Progenitor cell of endocrine pancreas (in vitro differentiated cells): ENCODE results near the gene HNMT. TPM values are rescaled to one million over a fixed set of nuclear protein-coding genes. Genes with fewer than 3 reads are reported as not detected.
"Not testable (repeated sequence)": the region's sequence is repeated elsewhere in the genome, so short reads cannot be mapped to it uniquely, and the experiment has no call there.

Source experiments
- DNase-seq: peaks from one replicate; pipeline ENCODE4 v3.0.0; 2021; ENCODE audit warnings: low spot score; ENCODE audit not compliant: unreplicated experiment
- H3K27ac Mint-ChIP-seq: 2 replicates; pipeline ENCODE4 v1.8.0; 2021; ENCODE audit warnings: mild to moderate bottlenecking, moderate library complexity, mixed read lengths
- H3K27me3 Mint-ChIP-seq: 2 replicates; pipeline ENCODE4 v1.8.0; 2021; ENCODE audit warnings: mixed read lengths
- H3K36me3 Mint-ChIP-seq: 2 replicates; pipeline ENCODE4 v1.8.0; 2022; ENCODE audit warnings: mixed read lengths; ENCODE audit not compliant: insufficient read depth
- H3K4me1 Mint-ChIP-seq: 2 replicates; pipeline ENCODE4 v1.8.0; 2021; ENCODE audit warnings: low read depth, mixed read lengths
- H3K4me3 Mint-ChIP-seq: 2 replicates; pipeline ENCODE4 v1.8.0; 2021; ENCODE audit warnings: low read depth, mild to moderate bottlenecking, moderate library complexity, mixed read lengths
- H3K9me3 Mint-ChIP-seq: 2 replicates; pipeline ENCODE4 v1.8.0; 2021; ENCODE audit warnings: low read depth, mixed read lengths
- CTCF ChIP-seq: fragments of 200-600 bp; sonication (generic); IDR thresholded peaks from one replicate; pipeline ENCODE4 v1.5.0; 2021; ENCODE audit warnings: antibody characterized with exemption, mild to moderate bottlenecking; ENCODE audit not compliant: unreplicated experiment
- total RNA-seq: library from RNA; stranded (reverse); gene quantifications from 2 replicates; pipeline ENCODE4 v1.2.1, GENCODE V29; 2021

The HNMT gene
- total RNA-seq, 1 donor from 2014 or later: 17.6 TPM

GRCh38 chr2:137967042-137967441 lies 2.8 kb downstream of the HNMT start:
- DNase-seq: no peak
- no peak for TF ChIP-seq CTCF
- Mint-ChIP-seq H3K4me3 (no peak overlapping the region), H3K36me3 (peaks cover 24% of the 10 kb centered on the region), H3K9me3 (peaks cover 4% of the 10 kb centered on the region), H3K27me3 (no peaks in the 10 kb centered on the region), H3K27ac (peak overlapping the region; percentile 88), H3K4me1 (peaks cover 44% of the 10 kb centered on the region)

- Mint-ChIP-seq H3K4me3 (no peak overlapping the region), H3K9me3 (peaks cover 4% of the 10 kb centered on the region), H3K4me1 (peaks cover 43% of the 10 kb centered on the region), H3K27ac (no peak overlapping the region), H3K36me3 (peaks cover 24% of the 10 kb centered on the region), H3K27me3 (no peaks in the 10 kb centered on the region)
- DNase-seq: no peak
- TF ChIP-seq CTCF: no peak
Measured at GRCh38 chr2:137968477-137969417, 4.5 kb downstream of the HNMT start.

GRCh38 chr2:137969418-137969765 lies 5.1 kb downstream of the HNMT start:
- Mint-ChIP-seq H3K4me3 (no peak overlapping the region), H3K9me3 (peaks cover 4% of the 10 kb centered on the region), H3K4me1 (peaks cover 42% of the 10 kb centered on the region), H3K27me3 (no peaks in the 10 kb centered on the region), H3K27ac (no peak overlapping the region), H3K36me3 (peaks cover 24% of the 10 kb centered on the region)
- no peak for TF ChIP-seq CTCF
- no peak for DNase-seq

GRCh38 chr2:137969876-137970275 lies 5.6 kb downstream of the HNMT start:
- Mint-ChIP-seq H3K9me3 (peaks cover 4% of the 10 kb centered on the region), H3K27ac (no peak overlapping the region), H3K36me3 (peaks cover 24% of the 10 kb centered on the region), H3K4me1 (peaks cover 42% of the 10 kb centered on the region), H3K4me3 (no peak overlapping the region), H3K27me3 (no peaks in the 10 kb centered on the region)
- no peak for TF ChIP-seq CTCF
- DNase-seq: no peak

GRCh38 chr2:137971259-137971658 lies 7.0 kb downstream of the HNMT start:
- peaks cover 44% of the 10 kb centered on the region for H3K4me1 Mint-ChIP-seq
- H3K27ac Mint-ChIP-seq, DNase-seq, H3K9me3 Mint-ChIP-seq, H3K27me3 Mint-ChIP-seq, H3K4me3 Mint-ChIP-seq: not testable (repeated sequence)
- H3K36me3 Mint-ChIP-seq: peaks cover 24% of the 10 kb centered on the region

- Mint-ChIP-seq H3K4me1 (peaks cover 51% of the 10 kb centered on the region), H3K9me3 (peaks cover 3% of the 10 kb centered on the region), H3K4me3 (no peak overlapping the region), H3K27ac (peak overlapping the region; percentile 67), H3K27me3 (no peaks in the 10 kb centered on the region), H3K36me3 (peaks cover 15% of the 10 kb centered on the region)
- TF ChIP-seq CTCF: no peak
- DNase-seq: no peak
Measured at GRCh38 chr2:137973280-137973679, 9.0 kb downstream of the HNMT start.
